Panc1 (cell line): Measurements from ENCODE around the gene THRB. TPM values are rescaled to one million over a fixed set of nuclear protein-coding genes. Genes with fewer than 3 reads are reported as not detected.

Source experiments
- ATAC-seq: fragments of 200-7000 bp; cut with Tn5 transposase; 2 replicates; pipeline ENCODE4 v1.9.1; 2020; ENCODE audit warnings: mild to moderate bottlenecking, moderate library complexity
- BruUV-seq: library from RNA; stranded (reverse); fragments of 400-500 nt; replicated peaks from 2 replicates; lab custom pipeline; 2021; lab: Mats Ljungman, UMichigan
- CTCF ChIA-PET: fragments of 300-600 bp; sonication (Branson Sonifier 250); formaldehyde crosslinking; loops from one replicate; lab custom pipeline; 2022; ENCODE audit warnings: antibody characterized with exemption; lab: Charles Lee
- POLR2A ChIA-PET: fragments of 300-600 bp; sonication (Branson Sonifier 250); formaldehyde crosslinking; loops from one replicate; lab custom pipeline; 2022; ENCODE audit warnings: antibody characterized with exemption; lab: Charles Lee
- DNase-seq: peaks from one replicate; pipeline ENCODE4 v3.0.0-alpha.2; 2010; ENCODE audit warnings: low read depth, low spot score
- H3K27ac ChIP-seq: 2 replicates; pipeline ENCODE4 v1.5.1; 2011; ENCODE audit warnings: mild to moderate bottlenecking, low read length, inconsistent platforms
- H3K27me3 ChIP-seq: fragments of 200-500 bp; sonication (Bioruptor generic); 2 replicates; pipeline ENCODE4 v1.6.0; 2014; ENCODE audit warnings: low read length, inconsistent platforms; ENCODE audit not compliant: control insufficient read depth, insufficient read depth
- H3K36me3 ChIP-seq: fragments of 200-500 bp; sonication (Bioruptor generic); 2 replicates; pipeline ENCODE4 v1.5.1; 2014; ENCODE audit warnings: inconsistent platforms, mild to moderate bottlenecking, low read length, moderate library complexity; ENCODE audit not compliant: control insufficient read depth, insufficient read depth
- H3K4me1 ChIP-seq: 2 replicates; pipeline ENCODE4 v1.5.1; 2011; ENCODE audit warnings: inconsistent platforms, mild to moderate bottlenecking, low read length, moderate library complexity; ENCODE audit not compliant: control insufficient read depth, insufficient read depth
- H3K4me3 ChIP-seq, 2 experiments: 2 replicates each; pipeline ENCODE4 v1.5.1; 2011 to 2012; ENCODE audit warnings: low read depth in 2 of 2, low read length in 2 of 2, mild to moderate bottlenecking in 2 of 2, inconsistent platforms in 1 of 2, moderate library complexity in 1 of 2
- H3K9me3 ChIP-seq: fragments of 200-500 bp; sonication (Bioruptor generic); 2 replicates; pipeline ENCODE4 v1.5.1; 2014; ENCODE audit warnings: low read depth, mild to moderate bottlenecking, inconsistent platforms, low read length, moderate library complexity; ENCODE audit not compliant: control insufficient read depth, insufficient read depth
- POLR2AphosphoS5 ChIP-seq: IDR thresholded peaks from 2 replicates; pipeline ENCODE4 v1.6.1; 2012; ENCODE audit warnings: mild to moderate bottlenecking, low read depth, low read length, moderate library complexity
- SIN3A ChIP-seq: IDR thresholded peaks from 2 replicates; pipeline ENCODE4 v1.6.1; 2012; ENCODE audit warnings: low read depth, mild to moderate bottlenecking, low read length, moderate library complexity, borderline replicate concordance; ENCODE audit not compliant: insufficient read depth
- TCF7L2 ChIP-seq: IDR thresholded peaks from 2 replicates; pipeline ENCODE4 v1.6.1; 2011; ENCODE audit warnings: mild to moderate bottlenecking, low read depth, low read length, inconsistent platforms
- in situ Hi-C: cut with HindIII; loops from 2 replicates; pipeline ENCODE4 v1.10.0; 2016; ENCODE audit warnings: low sequenced_read_pairs, low pct_unique_long_range_greater_than_20kb
- intact Hi-C: fragments of 100-400 bp; cut with micrococcal nuclease; formaldehyde crosslinking; loops from one replicate; pipeline ENCODE4 v1.10.0; 2022; ENCODE audit not compliant: unreplicated experiment
- total RNA-seq: library from RNA; stranded (reverse); gene quantifications from one replicate; pipeline ENCODE4 v1.2.1, GENCODE V29; 2021; ENCODE audit not compliant: unreplicated experiment
- TF ChIP-seq, protein P1 (sequence below): fragments of 450-650 bp; IDR thresholded peaks from 2 replicates; pipeline ENCODE4 v1.5.1; 2017; ENCODE audit warnings: mild to moderate bottlenecking
- TF ChIP-seq, protein P2 (sequence below), 2 experiments: IDR thresholded peaks; 2 replicates each; pipeline ENCODE4 v1.6.1; 2011 to 2012; ENCODE audit warnings: low read depth in 2 of 2, control low read depth in 1 of 2, low read length in 1 of 2, mild to moderate bottlenecking in 1 of 2, moderate library complexity in 1 of 2; ENCODE audit not compliant: insufficient read depth in 1 of 2

THRB gene
- total RNA-seq, 1 experiment from 2014 or later, result 3.9 TPM

DNA sequence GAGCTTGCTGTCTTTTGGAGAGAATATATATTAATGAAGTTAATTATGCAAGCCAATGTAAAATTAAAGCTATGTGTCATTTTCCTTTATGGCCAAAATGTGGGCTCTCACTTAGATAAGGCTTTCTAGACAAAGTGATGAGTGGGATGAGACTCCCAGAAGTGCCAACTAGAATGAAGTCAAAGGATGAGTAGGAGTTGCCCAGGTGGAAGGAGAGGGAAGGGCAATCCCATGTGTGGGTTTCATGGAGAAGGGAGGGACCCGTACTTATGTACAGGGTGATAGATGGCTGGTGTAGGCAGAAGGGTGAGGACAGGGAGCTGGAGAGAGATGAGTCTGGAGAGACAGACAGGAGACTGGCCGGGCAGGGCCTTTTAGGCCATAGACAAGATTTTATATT lies 239.2 kb downstream of the THRB start:
- intact Hi-C loops, result no loop called here

DNA sequence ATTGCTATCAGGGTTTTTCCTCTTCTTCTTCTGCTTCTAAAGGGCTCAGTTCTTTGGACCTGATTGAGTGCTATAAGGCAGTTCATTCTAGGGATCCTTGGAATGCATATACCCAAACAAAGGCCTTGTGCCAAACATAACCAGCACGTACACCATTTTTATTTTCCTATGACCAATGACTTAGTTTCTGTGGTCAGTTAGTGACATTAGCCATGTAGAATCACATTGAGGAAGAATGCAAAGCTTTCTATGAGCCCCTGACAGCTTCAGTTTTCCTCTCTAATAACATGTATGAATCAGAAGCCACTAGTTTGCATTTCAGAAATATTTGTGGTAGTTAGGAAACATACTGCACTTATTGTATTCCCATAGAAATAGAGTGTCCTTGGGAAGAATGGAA lies 240.0 kb downstream of the THRB start:
- Histone ChIP-seq H3K4me1 (no peaks in the 10 kb centered on the region), H3K27ac (no peak overlapping the region), H3K9me3 (no peaks in the 10 kb centered on the region), H3K36me3 (no peaks in the 10 kb centered on the region), H3K27me3 (no peaks in the 10 kb centered on the region), H3K4me3 (no peak overlapping the region)
- ChIA-PET CTCF (interaction anchor here (0.6 kb wide), 1 partner anchor 207 kb away, joined by 4 read pairs; no protein-coding TSS in a partner anchor), POLR2A (no interaction called here)
- ATAC-seq (no peak), DNase-seq (no peak)
- BruUV-seq, result no TSS peak
- TF ChIP-seq POLR2AphosphoS5 (no peak), SIN3A (no peak), TCF7L2 (no peak)
- TF ChIP-seq, protein P1, sequence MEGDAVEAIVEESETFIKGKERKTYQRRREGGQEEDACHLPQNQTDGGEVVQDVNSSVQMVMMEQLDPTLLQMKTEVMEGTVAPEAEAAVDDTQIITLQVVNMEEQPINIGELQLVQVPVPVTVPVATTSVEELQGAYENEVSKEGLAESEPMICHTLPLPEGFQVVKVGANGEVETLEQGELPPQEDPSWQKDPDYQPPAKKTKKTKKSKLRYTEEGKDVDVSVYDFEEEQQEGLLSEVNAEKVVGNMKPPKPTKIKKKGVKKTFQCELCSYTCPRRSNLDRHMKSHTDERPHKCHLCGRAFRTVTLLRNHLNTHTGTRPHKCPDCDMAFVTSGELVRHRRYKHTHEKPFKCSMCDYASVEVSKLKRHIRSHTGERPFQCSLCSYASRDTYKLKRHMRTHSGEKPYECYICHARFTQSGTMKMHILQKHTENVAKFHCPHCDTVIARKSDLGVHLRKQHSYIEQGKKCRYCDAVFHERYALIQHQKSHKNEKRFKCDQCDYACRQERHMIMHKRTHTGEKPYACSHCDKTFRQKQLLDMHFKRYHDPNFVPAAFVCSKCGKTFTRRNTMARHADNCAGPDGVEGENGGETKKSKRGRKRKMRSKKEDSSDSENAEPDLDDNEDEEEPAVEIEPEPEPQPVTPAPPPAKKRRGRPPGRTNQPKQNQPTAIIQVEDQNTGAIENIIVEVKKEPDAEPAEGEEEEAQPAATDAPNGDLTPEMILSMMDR, result no peak
- TF ChIP-seq, protein P2, sequence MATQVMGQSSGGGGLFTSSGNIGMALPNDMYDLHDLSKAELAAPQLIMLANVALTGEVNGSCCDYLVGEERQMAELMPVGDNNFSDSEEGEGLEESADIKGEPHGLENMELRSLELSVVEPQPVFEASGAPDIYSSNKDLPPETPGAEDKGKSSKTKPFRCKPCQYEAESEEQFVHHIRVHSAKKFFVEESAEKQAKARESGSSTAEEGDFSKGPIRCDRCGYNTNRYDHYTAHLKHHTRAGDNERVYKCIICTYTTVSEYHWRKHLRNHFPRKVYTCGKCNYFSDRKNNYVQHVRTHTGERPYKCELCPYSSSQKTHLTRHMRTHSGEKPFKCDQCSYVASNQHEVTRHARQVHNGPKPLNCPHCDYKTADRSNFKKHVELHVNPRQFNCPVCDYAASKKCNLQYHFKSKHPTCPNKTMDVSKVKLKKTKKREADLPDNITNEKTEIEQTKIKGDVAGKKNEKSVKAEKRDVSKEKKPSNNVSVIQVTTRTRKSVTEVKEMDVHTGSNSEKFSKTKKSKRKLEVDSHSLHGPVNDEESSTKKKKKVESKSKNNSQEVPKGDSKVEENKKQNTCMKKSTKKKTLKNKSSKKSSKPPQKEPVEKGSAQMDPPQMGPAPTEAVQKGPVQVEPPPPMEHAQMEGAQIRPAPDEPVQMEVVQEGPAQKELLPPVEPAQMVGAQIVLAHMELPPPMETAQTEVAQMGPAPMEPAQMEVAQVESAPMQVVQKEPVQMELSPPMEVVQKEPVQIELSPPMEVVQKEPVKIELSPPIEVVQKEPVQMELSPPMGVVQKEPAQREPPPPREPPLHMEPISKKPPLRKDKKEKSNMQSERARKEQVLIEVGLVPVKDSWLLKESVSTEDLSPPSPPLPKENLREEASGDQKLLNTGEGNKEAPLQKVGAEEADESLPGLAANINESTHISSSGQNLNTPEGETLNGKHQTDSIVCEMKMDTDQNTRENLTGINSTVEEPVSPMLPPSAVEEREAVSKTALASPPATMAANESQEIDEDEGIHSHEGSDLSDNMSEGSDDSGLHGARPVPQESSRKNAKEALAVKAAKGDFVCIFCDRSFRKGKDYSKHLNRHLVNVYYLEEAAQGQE (IDR thresholded peaks at IDR 0.05; ENCODE audit: insufficient read depth in 1 of 2, low read depth in 2 of 2, low read length in 1 of 2), result no peak
- in situ Hi-C loops (no loop called here), intact Hi-C loops (no loop called here)

More for the DNA sequence above, 239.2 kb downstream of the THRB start:
- H3K36me3 ChIP-seq, result no peaks in the 10 kb centered on the region
- BruUV-seq, result no TSS peak
- H3K4me1 ChIP-seq, result no peaks in the 10 kb centered on the region
- no peak for ATAC-seq
- in situ Hi-C loops, result no loop called here
- H3K4me3 ChIP-seq, result no peak overlapping the region
- H3K9me3 ChIP-seq, result no peaks in the 10 kb centered on the region
- TF ChIP-seq, protein P2 (IDR thresholded peaks at IDR 0.05; ENCODE audit: insufficient read depth in 1 of 2, low read depth in 2 of 2, low read length in 1 of 2), result no peak
- TF ChIP-seq TCF7L2 (no peak), SIN3A (no peak), POLR2AphosphoS5 (no peak)
- TF ChIP-seq, protein P1, result no peak
- no peaks in the 10 kb centered on the region for H3K27me3 ChIP-seq
- POLR2A ChIA-PET, result no interaction called here
- H3K27ac ChIP-seq, result no peak overlapping the region
- CTCF ChIA-PET, result no interaction called here
- no peak for DNase-seq
